ENCODE measurements around the gene CST9L. TPM values are rescaled to one million over a fixed set of nuclear protein-coding genes. Genes with fewer than 3 reads are reported as not detected.

The CST9L gene
- total RNA-seq, 1 donor from 2014 or later: not detected

GRCh38 chr20:23526850-23527249, 41.4 kb downstream of the CST9L start:
- no peak for DNase-seq (ENCODE audit: low spot score)
- H3K27ac Mint-ChIP-seq (ENCODE audit: unreplicated experiment): no peak overlapping the region
- H3K27me3 Mint-ChIP-seq (ENCODE audit: unreplicated experiment): no peaks in the 10 kb centered on the region
- no peak for TF ChIP-seq CTCF (IDR thresholded peaks at IDR 0.05; ENCODE audit: unreplicated experiment)
- H3K4me1 Mint-ChIP-seq (ENCODE audit: unreplicated experiment): peaks cover 6% of the 10 kb centered on the region
- H3K36me3 Mint-ChIP-seq (ENCODE audit: low read depth, unreplicated experiment): no peaks in the 10 kb centered on the region
- no peak overlapping the region for H3K4me3 Mint-ChIP-seq (ENCODE audit: unreplicated experiment)
- H3K9me3 Mint-ChIP-seq (ENCODE audit: unreplicated experiment): no peaks in the 10 kb centered on the region

GRCh38 chr20:23524146-23524545, 44.1 kb downstream of the CST9L start:
- Mint-ChIP-seq H3K27ac (ENCODE audit: unreplicated experiment) (no peak overlapping the region), H3K36me3 (ENCODE audit: low read depth, unreplicated experiment) (no peaks in the 10 kb centered on the region), H3K4me3 (ENCODE audit: unreplicated experiment) (no peak overlapping the region), H3K4me1 (ENCODE audit: unreplicated experiment) (peaks cover 6% of the 10 kb centered on the region), H3K9me3 (ENCODE audit: unreplicated experiment) (no peaks in the 10 kb centered on the region), H3K27me3 (ENCODE audit: unreplicated experiment) (no peaks in the 10 kb centered on the region)
- no peak for DNase-seq (ENCODE audit: low spot score)
- no peak for TF ChIP-seq CTCF (IDR thresholded peaks at IDR 0.05; ENCODE audit: unreplicated experiment)

- Mint-ChIP-seq H3K4me1 (ENCODE audit: unreplicated experiment) (peaks cover 6% of the 10 kb centered on the region), H3K36me3 (ENCODE audit: low read depth, unreplicated experiment) (no peaks in the 10 kb centered on the region), H3K4me3 (ENCODE audit: unreplicated experiment) (no peak overlapping the region), H3K9me3 (ENCODE audit: unreplicated experiment) (no peaks in the 10 kb centered on the region), H3K27ac (ENCODE audit: unreplicated experiment) (no peak overlapping the region), H3K27me3 (ENCODE audit: unreplicated experiment) (no peaks in the 10 kb centered on the region)
- TF ChIP-seq CTCF (IDR thresholded peaks at IDR 0.05; ENCODE audit: unreplicated experiment): no peak
- no peak for DNase-seq (ENCODE audit: low spot score)
Measured at GRCh38 chr20:23520185-23520584, 48.1 kb downstream of the CST9L start.

GRCh38 chr20:23519556-23519955, 48.7 kb downstream of the CST9L start:
- Mint-ChIP-seq H3K27ac (ENCODE audit: unreplicated experiment) (no peak overlapping the region), H3K27me3 (ENCODE audit: unreplicated experiment) (no peaks in the 10 kb centered on the region), H3K36me3 (ENCODE audit: low read depth, unreplicated experiment) (no peaks in the 10 kb centered on the region), H3K4me3 (ENCODE audit: unreplicated experiment) (no peak overlapping the region), H3K9me3 (ENCODE audit: unreplicated experiment) (no peaks in the 10 kb centered on the region), H3K4me1 (ENCODE audit: unreplicated experiment) (peaks cover 6% of the 10 kb centered on the region)
- DNase-seq (ENCODE audit: low spot score): no peak
- no peak for TF ChIP-seq CTCF (IDR thresholded peaks at IDR 0.05; ENCODE audit: unreplicated experiment)

GRCh38 chr20:23517719-23518118, 50.6 kb downstream of the CST9L start:
- no peaks in the 10 kb centered on the region for H3K9me3 Mint-ChIP-seq (ENCODE audit: unreplicated experiment)
- H3K27ac Mint-ChIP-seq (ENCODE audit: unreplicated experiment): no peak overlapping the region
- H3K4me1 Mint-ChIP-seq (ENCODE audit: unreplicated experiment): no peaks in the 10 kb centered on the region
- no peak overlapping the region for H3K4me3 Mint-ChIP-seq (ENCODE audit: unreplicated experiment)
- no peak for DNase-seq (ENCODE audit: low spot score)
- H3K27me3 Mint-ChIP-seq (ENCODE audit: unreplicated experiment): no peaks in the 10 kb centered on the region
- H3K36me3 Mint-ChIP-seq (ENCODE audit: low read depth, unreplicated experiment): no peaks in the 10 kb centered on the region
- no peak for TF ChIP-seq CTCF (IDR thresholded peaks at IDR 0.05; ENCODE audit: unreplicated experiment)

Data from endothelial cell (in vitro differentiated cells).